HPDE6-E6E7 (cell line): ENCODE results near the gene ABCA10.

ENCODE experiments used
- DNase-seq: peaks from one replicate; pipeline ENCODE4 v3.0.0; 2011; ENCODE audit warnings: missing footprints; ENCODE audit errors: extremely low spot score

Gene ABCA10

DNA sequence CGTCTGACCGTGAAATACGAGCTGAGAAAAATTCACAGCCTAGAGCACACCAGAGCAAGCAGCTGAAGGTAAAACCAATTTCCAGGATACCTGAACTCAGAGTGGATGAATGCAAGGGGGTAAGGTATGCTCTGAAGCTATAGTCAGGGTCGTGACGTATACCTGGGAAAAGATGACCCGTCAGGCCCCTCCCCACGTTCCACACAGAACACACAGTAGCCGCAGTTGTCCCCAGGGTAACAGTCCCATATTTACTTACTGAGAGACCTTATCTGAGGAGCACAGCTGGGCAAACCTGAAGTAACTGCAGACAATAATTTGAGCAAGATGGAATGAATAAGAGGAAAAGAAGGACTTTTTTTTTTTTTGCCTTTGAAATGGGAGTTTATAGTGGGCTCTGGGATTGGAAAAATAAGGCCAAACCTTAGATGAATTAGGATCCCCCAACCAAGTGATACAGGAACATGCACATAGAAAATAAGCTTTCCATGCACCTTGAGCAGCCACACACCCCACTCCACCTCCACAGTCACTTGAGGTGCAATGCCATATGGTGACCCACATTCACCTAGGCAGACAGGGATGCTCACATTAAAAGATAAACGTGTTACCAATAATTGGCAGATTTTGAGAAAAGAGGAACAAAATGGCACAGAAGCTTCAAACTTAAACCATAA, 124.9 kb downstream of the ABCA10 start:
- no peak for DNase-seq

DNA sequence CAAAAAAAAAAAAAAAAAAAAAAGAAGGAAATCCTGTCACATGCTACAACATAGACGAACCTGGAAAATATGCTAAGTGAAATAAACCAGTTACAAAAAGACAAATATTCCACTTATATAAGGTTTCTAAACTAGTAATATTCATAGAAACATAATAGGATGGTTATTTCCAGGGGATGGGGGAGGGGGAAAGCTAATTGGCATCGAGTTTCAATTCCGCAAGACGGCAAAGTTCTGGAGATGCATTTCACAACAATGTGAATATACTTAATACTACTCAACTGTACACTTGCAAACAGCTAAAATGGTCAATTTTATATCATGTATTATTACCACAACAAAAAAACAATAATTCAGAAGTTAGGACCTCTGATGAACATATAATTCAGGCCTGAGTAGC, 130.0 kb downstream of the ABCA10 start:
- DNase-seq = no peak
